ENCODE data around the gene CALY.

CALY gene

GRCh38 chr10:133282846-133283390 lies 53.8 kb downstream of the CALY start:
- no peak for DNase-seq

DNA sequence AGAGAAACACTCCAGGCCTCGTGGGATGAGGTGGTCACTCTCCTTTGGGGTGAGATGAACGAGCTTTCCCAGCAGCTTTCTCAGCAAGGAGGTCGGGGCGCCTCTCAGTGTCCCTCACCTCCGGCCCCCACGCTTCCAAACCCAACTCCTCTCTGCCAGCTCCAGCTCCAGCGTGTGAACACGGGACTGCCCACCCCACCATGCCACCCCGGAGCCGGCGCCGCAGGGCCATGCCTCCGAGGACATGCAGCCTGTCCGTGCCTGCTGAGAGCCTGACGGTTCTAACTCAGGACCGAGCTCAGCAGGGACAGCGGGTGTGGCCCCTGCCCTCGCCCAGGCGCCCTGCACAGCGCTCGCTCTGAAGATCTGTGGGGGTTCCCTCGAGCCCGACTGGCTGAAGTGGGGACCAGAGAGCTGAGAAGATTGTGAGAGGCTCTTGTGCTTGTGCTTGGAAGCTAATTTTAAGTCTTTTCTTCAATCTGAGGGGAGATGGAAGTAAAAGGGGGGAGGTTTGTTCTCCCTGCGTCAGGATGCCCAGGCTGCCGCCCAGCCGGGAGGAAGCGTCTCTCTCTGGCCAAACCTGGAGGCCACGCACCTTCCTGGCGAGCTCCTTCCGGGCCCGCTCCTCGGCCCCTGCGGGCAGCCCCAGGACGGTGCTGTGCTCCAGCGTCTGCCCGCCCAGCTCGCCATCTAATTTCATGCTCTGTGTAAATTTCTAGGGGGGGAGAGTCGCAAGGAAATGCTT lies 54.9 kb downstream of the CALY start:
- no peak for DNase-seq

GRCh38 chr10:133281084-133281483 lies 55.6 kb downstream of the CALY start:
- DNase-seq, result no peak

GRCh38 chr10:133280391-133281059 lies 56.2 kb downstream of the CALY start:
- no peak for DNase-seq

GRCh38 chr10:133279326-133280226 lies 57.1 kb downstream of the CALY start:
- no peak for DNase-seq

GRCh38 chr10:133278577-133279265 lies 58.0 kb downstream of the CALY start:
- DNase-seq, result no peak

- DNase-seq, result no peak
These were observed 58.6 kb downstream of the CALY start for GRCh38 chr10:133277993-133278576.

GRCh38 chr10:133277277-133277992 lies 59.3 kb downstream of the CALY start:
- DNase-seq, result no peak

DNA sequence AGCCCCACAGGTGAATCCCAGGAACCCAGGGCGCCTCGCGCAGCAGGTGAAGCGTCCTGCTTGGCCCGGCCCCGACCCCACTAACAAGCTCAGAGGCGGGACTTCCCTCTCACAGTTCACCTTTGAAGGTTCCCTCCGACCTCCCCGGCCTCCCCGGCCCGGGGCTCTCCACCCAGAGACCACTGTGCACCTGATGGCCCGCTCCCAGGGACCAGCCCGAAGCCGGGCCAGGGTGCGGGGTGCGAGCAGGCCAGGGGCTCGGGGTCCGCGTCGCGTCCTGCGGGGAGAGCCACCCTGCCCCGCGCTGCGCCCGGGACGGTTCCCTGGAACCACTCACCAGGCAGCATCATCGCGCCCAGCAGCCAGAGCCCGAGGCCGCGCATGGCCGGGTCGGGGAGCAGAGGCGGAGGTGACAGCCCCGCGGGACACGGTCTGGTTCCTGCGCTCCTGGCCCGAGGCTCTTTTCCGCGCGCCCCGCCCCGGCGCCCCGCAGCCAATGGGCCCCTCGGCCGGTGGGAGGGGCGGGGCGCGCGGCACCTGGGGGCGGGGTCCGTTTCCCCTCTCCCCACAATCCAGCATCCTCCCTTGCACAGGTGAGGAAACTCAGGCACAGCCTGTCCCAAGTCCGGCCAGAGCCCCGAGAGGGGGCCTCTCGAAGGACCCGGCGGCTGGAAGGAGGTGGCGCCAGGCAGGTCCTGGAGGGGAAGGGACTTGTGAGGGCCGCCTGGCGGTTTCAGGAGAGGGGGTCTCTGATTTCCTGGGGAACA lies 60.1 kb downstream of the CALY start, which contains the start of gene ADAM8:
TSS of gene ADAM8 (minus strand) at position 434 of the 767 bp plus-strand sequence. CDS start at position 383, 51 bp downstream.
- peak; percentile 14 for DNase-seq

- DNase-seq, result no peak
These were observed 60.6 kb downstream of the CALY start for GRCh38 chr10:133276100-133276434.

- DNase-seq, result peak; percentile 33
These were observed 61.0 kb downstream of the CALY start for GRCh38 chr10:133275684-133276092.

DNA sequence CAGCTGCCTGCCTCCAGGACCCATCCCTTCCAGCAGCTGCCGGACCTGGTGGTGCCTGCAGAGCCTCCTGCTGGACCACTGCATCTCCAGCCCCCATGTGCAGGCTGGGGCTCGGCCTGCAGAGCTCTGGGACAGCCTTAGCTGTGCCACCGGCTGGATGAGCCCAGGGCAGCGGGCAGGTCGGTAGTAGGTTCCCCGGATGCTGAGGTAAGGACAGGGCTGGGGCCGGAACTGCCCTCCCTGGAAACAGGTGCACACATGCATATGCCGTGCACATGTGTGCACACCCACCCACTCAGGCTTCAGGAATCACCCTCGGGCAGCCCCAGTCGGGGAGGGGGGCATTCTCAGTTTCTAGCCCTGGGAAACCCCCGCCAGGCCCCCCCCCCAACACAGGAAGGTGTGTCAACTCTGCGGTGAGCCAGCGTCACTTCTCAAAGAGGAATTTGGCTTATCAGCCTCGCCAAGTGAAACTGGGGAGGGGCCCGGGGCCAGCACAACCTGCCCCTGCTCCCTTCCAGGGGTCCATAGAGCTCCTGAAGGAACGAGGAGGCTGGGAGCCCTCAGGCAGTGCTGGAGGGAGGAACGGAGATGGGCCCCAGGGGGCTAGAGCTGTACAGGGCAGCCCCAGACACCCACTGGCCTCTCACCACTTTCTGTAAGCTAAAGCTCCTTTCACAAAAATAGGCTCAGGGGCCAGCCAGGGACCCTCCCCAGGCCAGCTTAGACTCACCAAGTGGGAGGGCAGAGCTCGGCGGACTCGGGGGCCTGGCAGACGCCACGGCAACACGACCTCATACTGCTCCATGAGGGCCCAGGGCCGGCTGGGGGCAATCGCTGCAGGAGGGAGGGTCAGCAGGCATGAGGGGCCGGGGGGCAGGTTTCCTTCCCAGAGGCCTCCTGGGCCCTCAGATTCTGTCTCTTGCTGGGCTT lies 61.7 kb downstream of the CALY start:
- DNase-seq, result peak; percentile 27

Data from NCI-H82 (cell line).